Measurements from ENCODE around the gene MEPCE.

Gene MEPCE

DNA sequence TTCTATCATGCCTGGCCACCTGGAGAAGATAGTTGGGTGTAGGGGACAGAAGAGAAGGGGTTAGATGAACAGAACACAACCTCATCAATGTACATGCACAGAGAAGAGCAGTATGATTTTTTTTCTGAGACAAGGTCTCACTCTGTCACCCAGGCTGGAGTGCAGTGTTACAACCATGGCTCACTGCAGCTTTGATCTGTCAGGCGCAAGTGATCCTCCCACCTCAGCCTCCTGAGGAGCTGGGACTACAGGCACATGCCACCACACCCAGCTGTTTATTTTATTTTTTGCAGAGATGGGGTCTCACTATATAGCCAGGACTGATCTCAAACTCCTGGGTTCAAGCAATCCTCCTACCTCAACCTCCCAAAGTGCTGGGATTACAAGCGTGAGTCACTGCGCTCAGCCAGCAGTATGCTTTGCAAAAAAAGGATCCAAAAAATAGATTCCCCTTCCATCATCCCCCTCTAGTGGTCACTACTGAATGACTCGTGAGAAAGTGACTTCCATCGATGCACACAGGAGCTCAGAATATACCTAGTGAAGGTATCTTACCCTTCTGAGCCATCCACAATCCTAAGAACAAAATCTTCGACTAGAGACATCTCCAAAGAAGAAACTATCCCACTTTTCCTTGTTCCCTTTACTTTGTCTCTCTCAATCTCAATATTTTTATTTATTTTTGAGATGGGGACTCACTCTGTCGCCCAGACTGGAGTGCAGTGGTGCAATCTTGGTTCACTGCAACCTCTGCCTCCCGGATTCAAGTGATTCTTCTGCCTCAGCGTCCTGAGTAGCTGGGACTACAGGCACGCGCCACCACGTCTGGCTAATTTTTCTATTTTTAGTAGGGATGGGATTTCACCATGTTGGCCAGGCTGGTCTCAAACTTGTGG, 22.1 kb upstream of the MEPCE start:
- peak; percentile 73 for DNase-seq

GRCh38 chr7:100411101-100411500, 18.5 kb upstream of the MEPCE start:
- no peak for DNase-seq

GRCh38 chr7:100413346-100413745, 16.3 kb upstream of the MEPCE start:
- DNase-seq, result no peak

DNA sequence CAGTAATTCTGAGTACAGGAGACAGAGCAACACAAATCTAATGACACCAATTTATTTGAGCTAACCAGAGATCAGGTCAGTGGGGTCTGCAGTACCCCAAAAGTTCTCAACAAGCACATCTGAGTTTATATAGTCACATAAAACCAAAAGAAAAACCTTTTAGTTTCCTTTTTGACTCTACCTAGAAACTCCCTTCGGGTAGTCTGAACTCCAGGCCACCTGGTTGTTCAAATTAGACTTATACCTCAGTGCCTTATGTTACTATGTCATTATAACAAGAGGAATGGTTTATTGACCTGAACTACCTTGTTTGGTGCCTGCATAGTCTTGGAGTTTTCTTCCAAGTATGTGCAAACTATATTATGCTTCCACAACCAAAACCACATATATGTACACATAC, 15.7 kb upstream of the MEPCE start:
- DNase-seq, result no peak

- no peak for DNase-seq
Measured at GRCh38 chr7:100415448-100415847, 14.2 kb upstream of the MEPCE start.

- DNase-seq, result no peak
Measured at GRCh38 chr7:100418930-100419659, 10.5 kb upstream of the MEPCE start.

GRCh38 chr7:100419660-100420226, 9.9 kb upstream of the MEPCE start:
- DNase-seq, result no peak

GRCh38 chr7:100423315-100423714, 6.3 kb upstream of the MEPCE start:
- no peak for DNase-seq

GRCh38 chr7:100425347-100425746, 4.3 kb upstream of the MEPCE start:
- no peak for DNase-seq

DNA sequence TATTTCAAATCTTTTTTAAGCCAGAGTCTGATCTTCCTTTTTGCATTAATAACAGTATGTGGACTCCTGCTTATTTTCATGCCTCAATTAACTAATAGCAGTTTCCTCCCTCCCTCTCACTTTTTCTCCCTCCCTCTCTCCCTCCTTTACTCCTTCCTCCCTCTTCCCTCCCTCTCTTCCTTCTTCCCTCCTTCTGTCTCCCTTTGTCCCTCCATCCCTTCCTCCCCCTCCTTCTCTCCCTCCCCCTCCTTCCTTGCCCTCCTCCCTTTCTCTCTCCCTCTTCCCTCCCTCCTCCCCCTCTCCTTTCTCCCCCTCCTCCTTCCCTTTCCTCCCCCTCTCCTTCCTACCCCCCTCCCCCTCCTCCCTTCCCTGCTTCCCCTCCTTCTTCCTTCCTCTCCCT, 3.1 kb upstream of the MEPCE start:
- DNase-seq, result no peak

DNA sequence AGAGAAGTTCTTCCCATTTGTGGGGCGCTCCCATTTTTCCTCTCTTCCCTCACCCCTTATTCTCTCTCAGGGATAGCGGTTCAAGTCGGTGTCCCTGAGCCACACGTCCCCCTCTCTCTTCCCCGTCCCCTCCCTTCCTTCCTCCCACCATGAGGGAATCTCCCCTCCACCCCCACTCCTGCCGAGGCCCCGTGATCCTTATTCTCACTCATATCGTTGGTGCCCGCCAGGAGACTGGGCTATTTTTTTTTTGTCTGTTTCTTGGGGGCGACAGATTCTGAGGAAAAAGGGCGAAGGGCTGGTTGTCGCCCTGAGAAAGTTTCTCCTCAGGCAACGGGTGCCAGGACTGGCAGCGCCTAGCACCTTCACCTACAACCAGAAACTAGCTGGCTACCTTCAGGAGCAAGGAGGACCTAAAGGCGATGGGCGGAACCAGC, 1.9 kb upstream of the MEPCE start:
- no peak for DNase-seq

- DNase-seq, result peak; percentile 97
Measured at GRCh38 chr7:100428199-100428966, 1.2 kb upstream of the MEPCE start, which contains the start of gene ZCWPW1. ZCWPW1 (minus strand) TSS chr7:100428703; CDS start chr7:100420649, 8,054 bp downstream.

DNA sequence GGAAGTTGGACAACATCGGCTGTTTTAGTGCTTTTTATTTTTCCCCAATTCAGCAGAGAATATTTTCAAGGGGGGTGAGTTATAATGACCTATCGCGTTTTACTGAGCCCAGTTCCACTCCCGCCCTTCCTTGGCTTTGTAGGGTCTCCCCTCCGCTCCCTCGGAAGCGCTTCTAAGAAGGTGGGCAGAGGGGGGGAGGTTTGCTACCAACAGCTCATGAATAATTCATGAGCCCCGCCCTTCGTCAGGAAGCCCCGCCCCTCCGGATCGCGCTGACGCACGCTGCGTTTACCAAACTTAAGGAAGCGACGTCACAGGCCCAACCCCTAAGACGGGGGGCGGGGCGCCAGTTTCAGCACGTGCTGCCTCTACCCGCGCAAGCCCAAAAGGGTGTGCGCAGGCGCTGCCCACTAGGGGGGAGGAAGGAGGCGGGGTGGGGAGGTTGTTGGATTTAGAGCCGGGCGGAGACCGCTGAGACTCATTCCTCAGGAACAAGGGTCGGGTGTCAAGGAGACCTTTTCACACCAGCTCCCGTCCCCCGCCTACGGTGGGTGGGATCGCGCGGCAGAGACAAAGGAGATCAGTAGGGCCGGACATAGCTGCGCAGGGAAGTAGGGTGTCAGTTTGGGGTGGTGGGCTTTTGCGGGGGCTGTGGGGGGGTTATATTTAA, 529 bp upstream of the MEPCE start:
- DNase-seq, result peak; percentile 100

DNA sequence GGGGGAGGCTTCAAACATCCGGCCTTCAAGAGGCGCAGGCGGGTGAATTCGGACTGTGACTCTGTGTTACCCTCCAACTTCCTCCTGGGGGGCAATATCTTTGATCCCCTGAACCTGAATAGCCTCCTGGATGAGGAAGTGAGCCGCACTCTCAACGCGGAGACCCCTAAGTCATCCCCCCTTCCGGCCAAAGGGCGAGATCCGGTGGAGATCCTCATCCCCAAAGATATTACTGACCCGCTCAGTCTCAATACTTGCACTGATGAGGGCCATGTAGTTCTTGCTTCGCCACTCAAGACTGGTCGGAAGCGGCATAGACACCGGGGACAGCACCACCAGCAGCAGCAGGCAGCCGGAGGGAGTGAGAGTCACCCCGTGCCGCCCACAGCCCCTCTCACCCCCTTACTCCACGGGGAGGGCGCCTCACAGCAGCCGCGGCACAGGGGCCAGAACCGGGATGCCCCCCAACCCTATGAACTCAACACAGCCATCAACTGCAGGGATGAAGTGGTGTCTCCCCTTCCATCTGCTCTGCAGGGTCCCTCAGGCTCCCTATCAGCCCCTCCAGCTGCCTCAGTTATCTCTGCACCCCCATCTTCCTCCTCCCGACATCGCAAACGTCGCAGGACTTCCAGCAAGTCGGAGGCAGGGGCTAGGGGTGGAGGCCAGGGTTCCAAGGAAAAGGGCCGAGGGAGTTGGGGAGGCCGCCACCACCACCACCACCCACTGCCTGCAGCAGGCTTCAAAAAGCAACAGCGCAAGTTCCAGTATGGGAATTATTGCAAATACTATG, 1.1 kb downstream of the MEPCE start:
- peak; percentile 61 for DNase-seq

GRCh38 chr7:100431286-100431735, 1.7 kb downstream of the MEPCE start:
- DNase-seq, result no peak

- no peak for DNase-seq
Measured at GRCh38 chr7:100432053-100432452, 2.4 kb downstream of the MEPCE start.

DNA sequence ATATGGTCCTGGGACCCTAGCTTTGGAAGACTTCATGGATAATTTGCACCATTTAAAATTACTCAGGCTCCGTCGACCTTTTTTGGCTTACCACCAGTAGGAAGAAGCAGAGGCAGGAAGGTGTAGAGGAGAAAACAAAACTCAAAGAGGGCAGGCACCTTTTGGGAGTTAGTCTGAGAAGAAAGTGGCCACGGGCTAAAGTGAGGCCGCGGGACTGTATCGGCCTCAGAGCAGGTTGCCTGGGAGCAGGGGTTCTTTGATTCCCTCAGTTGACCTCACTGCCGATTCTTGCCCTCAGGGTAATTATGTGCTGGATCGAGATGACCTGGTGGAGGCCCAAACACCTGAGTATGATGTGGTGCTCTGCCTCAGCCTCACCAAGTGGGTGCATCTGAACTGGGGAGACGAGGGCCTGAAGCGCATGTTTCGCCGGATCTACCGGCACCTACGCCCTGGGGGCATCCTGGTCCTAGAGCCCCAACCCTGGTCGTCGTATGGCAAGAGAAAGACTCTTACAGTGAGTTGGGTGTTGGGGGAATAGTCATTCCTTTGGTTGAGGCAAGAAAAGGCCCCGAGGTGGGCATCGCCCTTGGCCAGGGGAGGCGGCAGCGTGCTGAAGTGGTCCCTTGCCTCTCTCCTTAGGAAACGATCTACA, 3.1 kb downstream of the MEPCE start:
- DNase-seq, result no peak

GRCh38 chr7:100433276-100433591, 3.6 kb downstream of the MEPCE start:
- DNase-seq, result no peak

DNA sequence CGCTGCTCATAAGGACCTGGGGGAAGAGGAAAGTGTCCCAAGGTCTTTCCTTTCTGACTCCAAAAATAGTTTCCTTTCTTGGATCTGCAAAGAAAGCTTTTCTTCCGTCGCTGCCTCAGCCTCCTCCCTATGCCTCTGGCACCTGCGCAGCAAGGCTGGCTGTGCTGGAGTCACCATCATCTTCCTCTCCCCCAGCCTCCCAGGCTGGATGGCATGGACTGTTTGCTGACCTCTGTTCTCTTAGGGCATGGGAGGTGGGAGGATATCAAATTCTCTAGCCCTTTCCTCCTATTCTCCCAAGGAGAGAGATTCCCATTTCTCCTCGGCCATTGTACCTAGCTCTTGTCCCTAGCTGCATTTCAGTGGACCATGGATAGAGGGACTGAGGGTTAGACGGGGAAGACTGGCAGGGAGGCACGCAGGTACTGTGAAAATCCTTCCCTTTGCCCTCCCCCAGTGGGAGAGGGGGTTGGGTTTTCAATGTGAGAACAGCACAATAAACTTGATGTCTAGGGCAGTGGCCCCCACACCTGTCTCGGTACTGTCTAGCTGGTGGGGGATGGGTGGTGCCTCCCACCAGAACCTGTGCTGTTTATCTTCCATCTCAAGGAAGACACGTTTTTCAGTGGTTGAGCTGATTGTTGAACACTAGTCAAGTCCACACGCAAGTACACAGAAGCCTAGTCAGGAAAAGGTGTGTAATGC, 4.1 kb downstream of the MEPCE start:
- DNase-seq, result no peak
